AML-193 (cell line): ENCODE measurements around the gene STEAP2.

Source experiments
- DNase-seq, 2 experiments: peaks; one replicate each; lab custom pipeline; 2025; lab: John Stamatoyannopoulos, UW

Gene STEAP2

GRCh38 chr7:90192876-90193750 is 18.4 kb upstream of the STEAP2 start:
- DNase-seq = no peak

- DNase-seq = no peak
Measured at GRCh38 chr7:90194911-90195809, 16.4 kb upstream of the STEAP2 start.

- no peak for DNase-seq
Measured at GRCh38 chr7:90201500-90202195, 9.9 kb upstream of the STEAP2 start.

- DNase-seq = no peak
Measured at GRCh38 chr7:90207956-90208355, 3.6 kb upstream of the STEAP2 start.

- DNase-seq = no peak
Measured at GRCh38 chr7:90209776-90210175, 1.8 kb upstream of the STEAP2 start.

- DNase-seq = no peak
Measured at GRCh38 chr7:90210475-90210874, 1.1 kb upstream of the STEAP2 start.

- no peak for DNase-seq
Measured at GRCh38 chr7:90210981-90211380, 559 bp upstream of the STEAP2 start.

GRCh38 chr7:90212149-90212495 is 582 bp downstream of the STEAP2 start:
- DNase-seq = no peak

- DNase-seq = no peak
Measured at GRCh38 chr7:90213521-90213920, 2.0 kb downstream of the STEAP2 start.

GRCh38 chr7:90216080-90216674 is 4.6 kb downstream of the STEAP2 start:
- no peak for DNase-seq

- DNase-seq = no peak
Measured at GRCh38 chr7:90216771-90217170, 5.2 kb downstream of the STEAP2 start.

GRCh38 chr7:90222390-90222789 is 10.8 kb downstream of the STEAP2 start:
- DNase-seq = no peak

GRCh38 chr7:90222811-90223725 is 11.5 kb downstream of the STEAP2 start:
- no peak for DNase-seq

GRCh38 chr7:90224195-90224594 is 12.7 kb downstream of the STEAP2 start:
- DNase-seq = no peak

- no peak for DNase-seq
Measured at GRCh38 chr7:90225181-90225580, 13.6 kb downstream of the STEAP2 start.

- DNase-seq = no peak
Measured at GRCh38 chr7:90225601-90226000, 14.1 kb downstream of the STEAP2 start.

- no peak for DNase-seq
Measured at GRCh38 chr7:90227259-90227658, 15.7 kb downstream of the STEAP2 start.

- DNase-seq = no peak
Measured at GRCh38 chr7:90229682-90230081, 18.1 kb downstream of the STEAP2 start.

GRCh38 chr7:90230834-90231233 is 19.3 kb downstream of the STEAP2 start:
- no peak for DNase-seq

- no peak for DNase-seq
Measured at GRCh38 chr7:90231304-90231703, 19.8 kb downstream of the STEAP2 start.

- no peak for DNase-seq
Measured at GRCh38 chr7:90232430-90232829, 20.9 kb downstream of the STEAP2 start.
